Activated gamma-delta T cell treated with anti-CD3 and anti-CD28 coated beads, Interleukin-2, amount 50 U/mL, for 16 hours (primary cell): ENCODE measurements around the gene CCDC170.
A peak's percentile ranks its signal among the peaks of the same experiment; 100 is the strongest.
"Not testable (repeated sequence)": the region's sequence is repeated elsewhere in the genome, so short reads cannot be mapped to it uniquely, and the experiment has no call there.

Source experiments
- DNase-seq: peaks from one replicate; pipeline ENCODE4 v3.0.0-alpha.2; 2020; ENCODE audit warnings: low read depth

Gene CCDC170

GRCh38 chr6:151493804-151494234, at the start of gene CCDC170:
CCDC170 (plus strand) TSS chr6:151494017; CDS start chr6:151494129, 112 bp downstream.
- DNase-seq, result no peak

GRCh38 chr6:151445482-151445881, 48.3 kb upstream of the CCDC170 start:
- DNase-seq, result no peak

- no peak for DNase-seq
Measured at GRCh38 chr6:151447237-151447636, 46.6 kb upstream of the CCDC170 start.

- DNase-seq, result no peak
Measured at GRCh38 chr6:151448623-151449022, 45.2 kb upstream of the CCDC170 start.

- not testable (repeated sequence) for DNase-seq
Measured at GRCh38 chr6:151450928-151451327, 42.9 kb upstream of the CCDC170 start.

GRCh38 chr6:151451417-151451949, 42.3 kb upstream of the CCDC170 start:
- no peak for DNase-seq

GRCh38 chr6:151451950-151452749, 41.7 kb upstream of the CCDC170 start, which contains the start of gene RMND1:
RMND1 (minus strand) TSS chr6:151452126; CDS start chr6:151445811, 6,315 bp downstream.
- DNase-seq, result peak; percentile 99

- DNase-seq, result no peak
Measured at GRCh38 chr6:151452750-151453427, 40.9 kb upstream of the CCDC170 start.

- DNase-seq, result not testable (repeated sequence)
Measured at GRCh38 chr6:151455751-151456398, 37.9 kb upstream of the CCDC170 start.

- DNase-seq, result no peak
Measured at GRCh38 chr6:151461673-151462072, 32.1 kb upstream of the CCDC170 start.

- no peak for DNase-seq
Measured at GRCh38 chr6:151464702-151465101, 29.1 kb upstream of the CCDC170 start.

GRCh38 chr6:151475653-151476523, 17.9 kb upstream of the CCDC170 start:
- peak; percentile 23 for DNase-seq

- no peak for DNase-seq
Measured at GRCh38 chr6:151477726-151478125, 16.1 kb upstream of the CCDC170 start.

GRCh38 chr6:151478670-151479069, 15.1 kb upstream of the CCDC170 start:
- no peak for DNase-seq

GRCh38 chr6:151481786-151482185, 12.0 kb upstream of the CCDC170 start:
- DNase-seq, result no peak

GRCh38 chr6:151482290-151482689, 11.5 kb upstream of the CCDC170 start:
- DNase-seq, result no peak

GRCh38 chr6:151483994-151484393, 9.8 kb upstream of the CCDC170 start:
- no peak for DNase-seq

GRCh38 chr6:151488226-151488625, 5.6 kb upstream of the CCDC170 start:
- no peak for DNase-seq

- no peak for DNase-seq
Measured at GRCh38 chr6:151490996-151491395, 2.8 kb upstream of the CCDC170 start.

GRCh38 chr6:151493161-151493803, 535 bp upstream of the CCDC170 start:
- no peak for DNase-seq
